ENCODE results near the gene XPNPEP1.

The XPNPEP1 gene

DNA sequence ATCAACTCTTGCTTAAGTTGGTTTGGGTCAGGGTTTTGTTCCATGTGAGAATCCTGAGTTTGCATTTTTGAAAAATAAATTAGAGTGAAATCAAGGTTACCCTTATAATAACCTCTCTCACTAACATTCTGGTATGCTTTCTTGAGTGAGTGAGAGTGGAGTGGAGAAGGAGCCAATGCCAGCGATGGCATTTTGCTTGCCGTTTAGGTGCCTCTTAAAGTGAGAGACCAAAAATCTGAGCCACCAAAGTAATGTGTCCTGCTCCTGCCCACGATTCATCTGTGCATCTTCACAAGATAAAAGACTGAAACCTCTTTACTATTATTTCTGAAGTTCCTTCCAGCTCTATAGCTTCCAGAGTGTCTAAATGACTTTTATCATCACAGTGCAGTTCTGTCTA lies 23.4 kb upstream of the XPNPEP1 start:
- ATAC-seq = no peak
- TF ChIP-seq SNAI2 (CRISPR knock-in tag; IDR thresholded peaks at IDR 0.05) = no peak
- no peak for TF ChIP-seq CSRNP3 (CRISPR knock-in tag; IDR thresholded peaks at IDR 0.05)
- no peak for TF ChIP-seq ZFP3 (CRISPR knock-in tag; IDR thresholded peaks at IDR 0.05)
- TF ChIP-seq RARB (CRISPR knock-in tag; IDR thresholded peaks at IDR 0.05) = no peak
- no peak for TF ChIP-seq ZNF565 (CRISPR knock-in tag; conservative IDR thresholded peaks at IDR 0.05; ENCODE audit: low read depth)
- TF ChIP-seq, protein P1, sequence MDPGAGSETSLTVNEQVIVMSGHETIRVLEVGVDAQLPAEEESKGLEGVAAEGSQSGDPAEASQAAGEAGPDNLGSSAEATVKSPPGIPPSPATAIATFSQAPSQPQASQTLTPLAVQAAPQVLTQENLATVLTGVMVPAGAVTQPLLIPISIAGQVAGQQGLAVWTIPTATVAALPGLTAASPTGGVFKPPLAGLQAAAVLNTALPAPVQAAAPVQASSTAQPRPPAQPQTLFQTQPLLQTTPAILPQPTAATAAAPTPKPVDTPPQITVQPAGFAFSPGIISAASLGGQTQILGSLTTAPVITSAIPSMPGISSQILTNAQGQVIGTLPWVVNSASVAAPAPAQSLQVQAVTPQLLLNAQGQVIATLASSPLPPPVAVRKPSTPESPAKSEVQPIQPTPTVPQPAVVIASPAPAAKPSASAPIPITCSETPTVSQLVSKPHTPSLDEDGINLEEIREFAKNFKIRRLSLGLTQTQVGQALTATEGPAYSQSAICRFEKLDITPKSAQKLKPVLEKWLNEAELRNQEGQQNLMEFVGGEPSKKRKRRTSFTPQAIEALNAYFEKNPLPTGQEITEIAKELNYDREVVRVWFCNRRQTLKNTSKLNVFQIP (CRISPR knock-in tag; IDR thresholded peaks at IDR 0.05; ENCODE audit: borderline replicate concordance, low read depth) = no peak
- TF ChIP-seq, protein P2, sequence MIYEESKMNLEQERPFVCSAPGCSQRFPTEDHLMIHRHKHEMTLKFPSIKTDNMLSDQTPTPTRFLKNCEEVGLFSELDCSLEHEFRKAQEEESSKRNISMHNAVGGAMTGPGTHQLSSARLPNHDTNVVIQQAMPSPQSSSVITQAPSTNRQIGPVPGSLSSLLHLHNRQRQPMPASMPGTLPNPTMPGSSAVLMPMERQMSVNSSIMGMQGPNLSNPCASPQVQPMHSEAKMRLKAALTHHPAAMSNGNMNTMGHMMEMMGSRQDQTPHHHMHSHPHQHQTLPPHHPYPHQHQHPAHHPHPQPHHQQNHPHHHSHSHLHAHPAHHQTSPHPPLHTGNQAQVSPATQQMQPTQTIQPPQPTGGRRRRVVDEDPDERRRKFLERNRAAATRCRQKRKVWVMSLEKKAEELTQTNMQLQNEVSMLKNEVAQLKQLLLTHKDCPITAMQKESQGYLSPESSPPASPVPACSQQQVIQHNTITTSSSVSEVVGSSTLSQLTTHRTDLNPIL (CRISPR knock-in tag; IDR thresholded peaks at IDR 0.05; ENCODE audit: low read depth) = no peak
- no peak for TF ChIP-seq ZNF8 (CRISPR knock-in tag; IDR thresholded peaks at IDR 0.05)
- TF ChIP-seq ZNF70 (CRISPR knock-in tag; IDR thresholded peaks at IDR 0.05) = no peak
- no peak for TF ChIP-seq ARNTL (CRISPR knock-in tag; IDR thresholded peaks at IDR 0.05; ENCODE audit: borderline replicate concordance, low read depth)
- no peak for TF ChIP-seq PPARA (CRISPR knock-in tag; IDR thresholded peaks at IDR 0.05; ENCODE audit: borderline replicate concordance)
- TF ChIP-seq GLIS3 (CRISPR knock-in tag; IDR thresholded peaks at IDR 0.05) = no peak
- TF ChIP-seq PATZ1 (CRISPR knock-in tag; IDR thresholded peaks at IDR 0.05; ENCODE audit: borderline replicate concordance) = no peak
- no peak for TF ChIP-seq TOX (CRISPR knock-in tag; IDR thresholded peaks at IDR 0.05; ENCODE audit: borderline replicate concordance)
- TF ChIP-seq BACH2 (CRISPR knock-in tag; IDR thresholded peaks at IDR 0.05; ENCODE audit: borderline replicate concordance) = no peak
- TF ChIP-seq ZFP30 (CRISPR knock-in tag; IDR thresholded peaks at IDR 0.05) = no peak
- TF ChIP-seq, protein P3, sequence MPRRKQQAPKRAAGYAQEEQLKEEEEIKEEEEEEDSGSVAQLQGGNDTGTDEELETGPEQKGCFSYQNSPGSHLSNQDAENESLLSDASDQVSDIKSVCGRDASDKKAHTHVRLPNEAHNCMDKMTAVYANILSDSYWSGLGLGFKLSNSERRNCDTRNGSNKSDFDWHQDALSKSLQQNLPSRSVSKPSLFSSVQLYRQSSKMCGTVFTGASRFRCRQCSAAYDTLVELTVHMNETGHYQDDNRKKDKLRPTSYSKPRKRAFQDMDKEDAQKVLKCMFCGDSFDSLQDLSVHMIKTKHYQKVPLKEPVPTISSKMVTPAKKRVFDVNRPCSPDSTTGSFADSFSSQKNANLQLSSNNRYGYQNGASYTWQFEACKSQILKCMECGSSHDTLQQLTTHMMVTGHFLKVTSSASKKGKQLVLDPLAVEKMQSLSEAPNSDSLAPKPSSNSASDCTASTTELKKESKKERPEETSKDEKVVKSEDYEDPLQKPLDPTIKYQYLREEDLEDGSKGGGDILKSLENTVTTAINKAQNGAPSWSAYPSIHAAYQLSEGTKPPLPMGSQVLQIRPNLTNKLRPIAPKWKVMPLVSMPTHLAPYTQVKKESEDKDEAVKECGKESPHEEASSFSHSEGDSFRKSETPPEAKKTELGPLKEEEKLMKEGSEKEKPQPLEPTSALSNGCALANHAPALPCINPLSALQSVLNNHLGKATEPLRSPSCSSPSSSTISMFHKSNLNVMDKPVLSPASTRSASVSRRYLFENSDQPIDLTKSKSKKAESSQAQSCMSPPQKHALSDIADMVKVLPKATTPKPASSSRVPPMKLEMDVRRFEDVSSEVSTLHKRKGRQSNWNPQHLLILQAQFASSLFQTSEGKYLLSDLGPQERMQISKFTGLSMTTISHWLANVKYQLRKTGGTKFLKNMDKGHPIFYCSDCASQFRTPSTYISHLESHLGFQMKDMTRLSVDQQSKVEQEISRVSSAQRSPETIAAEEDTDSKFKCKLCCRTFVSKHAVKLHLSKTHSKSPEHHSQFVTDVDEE (CRISPR knock-in tag; IDR thresholded peaks at IDR 0.05) = no peak

- ATAC-seq = no peak
- TF ChIP-seq ZFP30 (CRISPR knock-in tag; IDR thresholded peaks at IDR 0.05) = no peak
- no peak for TF ChIP-seq GLIS3 (CRISPR knock-in tag; IDR thresholded peaks at IDR 0.05)
- TF ChIP-seq, protein P1 (CRISPR knock-in tag; IDR thresholded peaks at IDR 0.05; ENCODE audit: borderline replicate concordance, low read depth) = no peak
- TF ChIP-seq RARB (CRISPR knock-in tag; IDR thresholded peaks at IDR 0.05) = no peak
- no peak for TF ChIP-seq PPARA (CRISPR knock-in tag; IDR thresholded peaks at IDR 0.05; ENCODE audit: borderline replicate concordance)
- no peak for TF ChIP-seq BACH2 (CRISPR knock-in tag; IDR thresholded peaks at IDR 0.05; ENCODE audit: borderline replicate concordance)
- TF ChIP-seq TCF4 (CRISPR knock-in tag; IDR thresholded peaks at IDR 0.05; ENCODE audit: borderline replicate concordance) = no peak
- no peak for TF ChIP-seq ESRRG (CRISPR knock-in tag; IDR thresholded peaks at IDR 0.05)
- no peak for TF ChIP-seq ZC3H10 (CRISPR knock-in tag; IDR thresholded peaks at IDR 0.05)
- TF ChIP-seq ARNTL (CRISPR knock-in tag; IDR thresholded peaks at IDR 0.05; ENCODE audit: borderline replicate concordance, low read depth) = no peak
- TF ChIP-seq ZNF565 (CRISPR knock-in tag; conservative IDR thresholded peaks at IDR 0.05; ENCODE audit: low read depth) = no peak
- no peak for TF ChIP-seq TOX (CRISPR knock-in tag; IDR thresholded peaks at IDR 0.05; ENCODE audit: borderline replicate concordance)
- no peak for TF ChIP-seq CSDC2 (CRISPR knock-in tag; IDR thresholded peaks at IDR 0.05)
- no peak for TF ChIP-seq SNAI2 (CRISPR knock-in tag; IDR thresholded peaks at IDR 0.05)
- no peak for TF ChIP-seq ZFP3 (CRISPR knock-in tag; IDR thresholded peaks at IDR 0.05)
These were observed 22.3 kb upstream of the XPNPEP1 start for GRCh38 chr10:109945473-109946177.

Measured in SK-N-SH treated with all-trans-retinoic acid at 6 μM for 48 hours (cell line).